Smooth muscle cell (in vitro differentiated cells): ENCODE measurements around the gene NUP62. TPM values are rescaled to one million over a fixed set of nuclear protein-coding genes. Genes with fewer than 3 reads are reported as not detected.

Source experiments
- DNase-seq: peaks from one replicate; lab custom pipeline; 2025; ENCODE audit not compliant: unreplicated experiment; lab: John Stamatoyannopoulos, UW
- H2AFZ ChIP-seq: fragments of 200-600 bp; sonication (generic); 2 replicates; pipeline ENCODE4 v1.6.0; 2016; ENCODE audit warnings: antibody characterized with exemption, low read depth, mild to moderate bottlenecking
- H3F3A ChIP-seq: fragments of 200-600 bp; sonication (generic); 2 replicates; pipeline ENCODE4 v1.6.0; 2017; ENCODE audit warnings: antibody characterized with exemption, low read depth
- H3K27ac ChIP-seq: fragments of 200-600 bp; sonication (generic); 2 replicates; pipeline ENCODE4 v1.5.1; 2016; ENCODE audit warnings: low read depth, mild to moderate bottlenecking
- H3K27me3 ChIP-seq: fragments of 200-600 bp; sonication (generic); 2 replicates; pipeline ENCODE4 v1.6.1; 2016; ENCODE audit warnings: low read depth, mild to moderate bottlenecking
- H3K36me3 ChIP-seq: fragments of 200-600 bp; sonication (generic); 2 replicates; pipeline ENCODE4 v1.5.1; 2016; ENCODE audit warnings: low read depth
- H3K4me1 ChIP-seq: fragments of 200-600 bp; sonication (generic); 2 replicates; pipeline ENCODE4 v1.5.1; 2016; ENCODE audit warnings: low read depth
- H3K4me2 ChIP-seq: fragments of 200-600 bp; sonication (generic); 2 replicates; pipeline ENCODE4 v1.6.0; 2016; ENCODE audit warnings: mild to moderate bottlenecking
- H3K4me3 ChIP-seq: fragments of 200-600 bp; sonication (generic); 2 replicates; pipeline ENCODE4 v1.5.1; 2016; ENCODE audit warnings: mild to moderate bottlenecking
- H3K79me2 ChIP-seq: fragments of 200-600 bp; sonication (generic); 2 replicates; pipeline ENCODE4 v1.6.0; 2016; ENCODE audit warnings: low read depth, mild to moderate bottlenecking
- H3K9ac ChIP-seq: fragments of 200-600 bp; sonication (generic); 2 replicates; pipeline ENCODE4 v1.6.0; 2016; ENCODE audit warnings: low read depth
- H3K9me3 ChIP-seq: fragments of 200-600 bp; sonication (generic); replicated peaks from 2 replicates; pipeline ENCODE4 v1.5.1; 2016; ENCODE audit warnings: low read depth
- H4K20me1 ChIP-seq: fragments of 200-600 bp; sonication (generic); 2 replicates; pipeline ENCODE4 v1.6.0; 2016; ENCODE audit warnings: low read depth
- WGBS: methylation state at CpG from one replicate; pipeline ENCODE4 v1.1.7; 2016; ENCODE audit warnings: low lambda C conversion rate; 5-methylcytosine and 5-hydroxymethylcytosine counted together
- polyA plus RNA-seq: library from polyadenylated mRNA; unstranded; fragments of >200 nt; fragmentation: Nextera tagmentation; extraction: Ambion mirVana; gene quantifications from 2 replicates; pipeline ENCODE4 v1.2.1, GENCODE V29; 2016
- total RNA-seq: library from RNA; depleted of rRNA; stranded (reverse); fragments of >200 nt; gene quantifications from 2 replicates; pipeline ENCODE4 v1.2.3, GENCODE V29; 2014
- TF ChIP-seq, protein P1 (sequence below): fragments of 200-600 bp; sonication (generic); IDR thresholded peaks from 2 replicates; pipeline ENCODE4 v1.5.1; 2017; ENCODE audit warnings: borderline replicate concordance, mild to moderate bottlenecking, antibody characterized with exemption; ENCODE audit not compliant: insufficient read depth, poor library complexity, severe bottlenecking

The NUP62 gene
- total and polyA plus RNA-seq, 2 experiments from 2014 or later, result 24.2 to 29.5 TPM

- WGBS, result 75% methylated on average over 7 of the region's 7 CpGs
- no peaks in the 10 kb centered on the region for H3K27me3 ChIP-seq
Observed at GRCh38 chr19:49939721-49940481, 10.6 kb upstream of the NUP62 start.

GRCh38 chr19:49938662-49939061 lies 9.4 kb upstream of the NUP62 start:
- H3K9ac ChIP-seq, result no peak overlapping the region
- no peak overlapping the region for H3K27ac ChIP-seq
- no peaks in the 10 kb centered on the region for H3K27me3 ChIP-seq
- H3F3A ChIP-seq, result no peaks in the 10 kb centered on the region
- no peaks in the 10 kb centered on the region for H3K4me1 ChIP-seq
- no peak overlapping the region for H3K4me3 ChIP-seq
- no peaks in the 10 kb centered on the region for H3K36me3 ChIP-seq
- WGBS, result 94% methylated on average over 4 of the region's 4 CpGs
- no peak overlapping the region for H3K4me2 ChIP-seq
- no peak overlapping the region for H2AFZ ChIP-seq
- H3K9me3 ChIP-seq, result no peaks in the 10 kb centered on the region
- no peaks in the 10 kb centered on the region for H4K20me1 ChIP-seq
- no peak for DNase-seq
- TF ChIP-seq, protein P1, sequence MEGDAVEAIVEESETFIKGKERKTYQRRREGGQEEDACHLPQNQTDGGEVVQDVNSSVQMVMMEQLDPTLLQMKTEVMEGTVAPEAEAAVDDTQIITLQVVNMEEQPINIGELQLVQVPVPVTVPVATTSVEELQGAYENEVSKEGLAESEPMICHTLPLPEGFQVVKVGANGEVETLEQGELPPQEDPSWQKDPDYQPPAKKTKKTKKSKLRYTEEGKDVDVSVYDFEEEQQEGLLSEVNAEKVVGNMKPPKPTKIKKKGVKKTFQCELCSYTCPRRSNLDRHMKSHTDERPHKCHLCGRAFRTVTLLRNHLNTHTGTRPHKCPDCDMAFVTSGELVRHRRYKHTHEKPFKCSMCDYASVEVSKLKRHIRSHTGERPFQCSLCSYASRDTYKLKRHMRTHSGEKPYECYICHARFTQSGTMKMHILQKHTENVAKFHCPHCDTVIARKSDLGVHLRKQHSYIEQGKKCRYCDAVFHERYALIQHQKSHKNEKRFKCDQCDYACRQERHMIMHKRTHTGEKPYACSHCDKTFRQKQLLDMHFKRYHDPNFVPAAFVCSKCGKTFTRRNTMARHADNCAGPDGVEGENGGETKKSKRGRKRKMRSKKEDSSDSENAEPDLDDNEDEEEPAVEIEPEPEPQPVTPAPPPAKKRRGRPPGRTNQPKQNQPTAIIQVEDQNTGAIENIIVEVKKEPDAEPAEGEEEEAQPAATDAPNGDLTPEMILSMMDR, result no peak
- no peaks in the 10 kb centered on the region for H3K79me2 ChIP-seq

More at GRCh38 chr19:49939721-49940481, 10.6 kb upstream of the NUP62 start:
- Histone ChIP-seq H3K4me1 (no peaks in the 10 kb centered on the region), H3K79me2 (no peaks in the 10 kb centered on the region), H3K4me2 (no peak overlapping the region), H3K4me3 (no peak overlapping the region), H2AFZ (no peak overlapping the region), H3K9ac (no peak overlapping the region), H3K27ac (no peak overlapping the region), H4K20me1 (no peaks in the 10 kb centered on the region), H3K9me3 (no peaks in the 10 kb centered on the region), H3F3A (no peaks in the 10 kb centered on the region), H3K36me3 (no peaks in the 10 kb centered on the region)
- DNase-seq, result no peak
- TF ChIP-seq, protein P1, result no peak

DNA sequence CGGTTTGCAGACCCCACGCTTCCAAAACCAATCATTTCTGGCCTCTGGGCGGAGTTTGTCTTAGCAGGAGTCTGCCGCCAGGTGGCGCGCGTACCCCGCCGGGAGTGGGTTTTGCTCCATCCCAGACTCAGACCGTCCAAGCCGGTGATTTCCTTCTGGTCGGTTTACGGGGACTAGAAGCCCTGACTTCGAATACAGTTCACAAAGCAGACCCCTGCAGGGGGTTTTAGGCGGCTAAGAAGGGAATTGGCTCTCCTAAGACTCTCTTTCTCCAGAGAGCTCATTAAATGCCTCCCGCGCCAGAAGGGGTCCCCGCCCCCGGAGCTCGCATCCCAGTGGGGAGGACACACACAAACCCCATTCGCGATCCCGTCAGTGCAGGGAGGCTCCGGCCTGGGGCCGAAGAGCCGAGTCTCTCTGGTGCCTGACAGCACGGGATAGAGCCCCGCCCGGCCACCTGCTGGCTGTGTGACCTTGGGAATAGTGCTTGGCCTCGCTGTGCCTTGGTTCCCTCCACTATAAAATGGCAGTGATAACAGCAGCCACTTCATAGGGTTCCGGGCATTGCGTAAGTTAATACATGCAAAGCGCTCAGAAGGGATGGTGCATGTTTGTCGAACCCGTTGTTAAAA lies 8.6 kb upstream of the NUP62 start:
- Histone ChIP-seq H3K9me3 (no peaks in the 10 kb centered on the region), H3K4me1 (no peaks in the 10 kb centered on the region), H3K9ac (no peak overlapping the region), H3K4me3 (peak overlapping the region; percentile 17), H3F3A (no peaks in the 10 kb centered on the region), H3K79me2 (no peaks in the 10 kb centered on the region), H3K36me3 (no peaks in the 10 kb centered on the region), H3K27me3 (no peaks in the 10 kb centered on the region), H3K4me2 (peak overlapping the region; percentile 73), H4K20me1 (no peaks in the 10 kb centered on the region), H3K27ac (no peak overlapping the region), H2AFZ (peak overlapping the region; percentile 28)
- 23% methylated on average over 35 of the region's 35 CpGs for WGBS
- TF ChIP-seq, protein P1, result peak; percentile 96
- peak; percentile 59 for DNase-seq

DNA sequence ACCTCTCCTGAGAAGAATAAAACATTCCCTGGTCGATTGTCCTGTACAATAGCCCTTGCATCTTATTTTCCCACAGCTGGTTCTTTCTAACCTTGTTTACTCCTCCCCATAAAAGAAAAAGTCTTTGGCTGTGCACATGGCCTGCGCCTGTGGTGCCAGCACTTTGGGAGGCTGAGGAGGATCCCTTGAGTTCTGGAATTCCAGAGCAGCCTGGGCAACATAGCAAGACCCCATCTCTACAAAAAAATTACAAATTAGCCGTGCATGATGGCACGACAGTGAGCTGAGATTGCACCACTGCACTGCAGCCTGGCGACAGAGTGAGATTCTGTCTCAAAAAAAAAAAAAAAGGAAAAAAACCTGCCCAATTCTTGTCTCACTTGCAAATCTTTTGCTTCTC lies 7.2 kb upstream of the NUP62 start:
- H3K9me3 ChIP-seq, result no peaks in the 10 kb centered on the region
- H2AFZ ChIP-seq, result no peak overlapping the region
- H3K36me3 ChIP-seq, result no peaks in the 10 kb centered on the region
- no peaks in the 10 kb centered on the region for H3K79me2 ChIP-seq
- no peaks in the 10 kb centered on the region for H3K27me3 ChIP-seq
- no peak overlapping the region for H3K9ac ChIP-seq
- no peak overlapping the region for H3K4me3 ChIP-seq
- TF ChIP-seq, protein P1, result no peak
- H3K27ac ChIP-seq, result no peak overlapping the region
- peaks cover under 1% of the 10 kb centered on the region for H3F3A ChIP-seq
- no peaks in the 10 kb centered on the region for H4K20me1 ChIP-seq
- no peak for DNase-seq
- WGBS, result 83% methylated on average over 5 of the region's 5 CpGs
- H3K4me1 ChIP-seq, result no peaks in the 10 kb centered on the region
- no peak overlapping the region for H3K4me2 ChIP-seq
